GM19025 (cell line): ENCODE data around the gene RAB1B.
"Not testable (repeated sequence)": the region's sequence is repeated elsewhere in the genome, so short reads cannot be mapped to it uniquely, and the experiment has no call there.

ENCODE experiments used
- ATAC-seq: cut with Tn5 transposase; IDR thresholded peaks from one replicate; pipeline ENCODE4 v1.9.1; 2021; ENCODE audit warnings: mild to moderate bottlenecking, low read depth, moderate library complexity; ENCODE audit not compliant: unreplicated experiment

Gene RAB1B

GRCh38 chr11:66239511-66239910, 28.9 kb upstream of the RAB1B start:
- no peak for ATAC-seq

DNA sequence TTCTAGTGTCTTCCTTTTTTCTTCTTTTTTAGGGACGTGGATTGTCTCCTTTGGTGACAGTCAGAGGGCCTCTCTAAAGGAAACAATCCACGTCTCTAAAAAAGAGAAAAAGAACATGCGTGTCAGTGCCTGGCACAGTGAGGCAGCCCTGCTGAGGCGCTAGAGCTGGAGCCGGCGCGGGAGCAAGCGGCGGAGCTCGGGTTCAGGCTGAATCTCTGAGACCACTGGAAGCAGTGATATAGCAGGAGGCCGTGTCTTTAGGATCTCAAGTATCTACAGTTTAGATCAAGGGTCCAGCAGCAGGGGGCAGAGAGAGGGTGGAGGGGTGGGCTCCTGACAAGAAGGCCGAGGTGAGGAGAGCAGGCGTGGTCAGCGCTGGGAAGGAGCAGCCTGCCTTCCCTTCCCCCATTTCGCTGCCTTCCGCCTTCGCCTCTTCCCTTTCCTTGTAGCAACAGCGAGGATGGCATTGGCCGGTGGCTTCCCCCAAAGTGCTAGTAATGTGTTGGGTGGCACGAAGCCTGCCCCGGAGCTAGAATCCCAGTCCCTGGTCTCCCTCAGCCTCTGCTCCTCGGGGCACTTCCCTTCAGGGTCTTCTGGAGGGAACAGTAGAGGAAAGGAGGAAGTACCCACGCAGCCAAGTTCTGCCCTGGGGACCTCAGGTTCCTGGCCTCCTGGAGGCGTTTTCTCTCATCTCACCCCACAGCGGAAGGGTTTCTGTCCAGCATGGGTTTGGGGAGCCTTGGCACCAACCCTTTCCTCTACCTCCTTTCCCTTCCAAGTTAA, 28.2 kb upstream of the RAB1B start:
- ATAC-seq, result no peak

- no peak for ATAC-seq
These were observed 27.7 kb upstream of the RAB1B start for GRCh38 chr11:66240781-66241136.

GRCh38 chr11:66242095-66242765, 26.2 kb upstream of the RAB1B start:
- no peak for ATAC-seq

- ATAC-seq, result no peak
These were observed 24.5 kb upstream of the RAB1B start for GRCh38 chr11:66243782-66244535.

- no peak for ATAC-seq
These were observed 21.1 kb upstream of the RAB1B start for GRCh38 chr11:66247295-66247694.

- no peak for ATAC-seq
These were observed 20.6 kb upstream of the RAB1B start for GRCh38 chr11:66247801-66248200.

DNA sequence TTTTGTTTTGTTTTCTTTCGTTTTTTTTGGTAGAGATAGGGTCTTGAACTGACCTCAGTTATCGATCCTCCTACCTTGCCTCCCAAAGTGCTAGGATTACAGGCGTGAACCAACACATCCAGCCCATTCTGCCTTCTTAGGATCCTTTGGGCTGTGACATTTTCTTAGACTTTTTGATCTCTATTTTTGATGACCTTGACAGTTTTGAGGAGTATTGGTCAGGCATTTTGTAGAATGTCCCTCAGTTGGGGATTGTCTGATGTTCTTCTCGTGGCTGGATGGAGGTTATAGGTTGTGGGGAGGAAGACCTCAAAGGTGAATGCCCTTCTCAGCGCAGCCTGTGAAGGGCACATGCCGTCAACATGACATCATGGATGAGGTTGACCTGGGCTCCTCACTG, 19.5 kb upstream of the RAB1B start:
- no peak for ATAC-seq

DNA sequence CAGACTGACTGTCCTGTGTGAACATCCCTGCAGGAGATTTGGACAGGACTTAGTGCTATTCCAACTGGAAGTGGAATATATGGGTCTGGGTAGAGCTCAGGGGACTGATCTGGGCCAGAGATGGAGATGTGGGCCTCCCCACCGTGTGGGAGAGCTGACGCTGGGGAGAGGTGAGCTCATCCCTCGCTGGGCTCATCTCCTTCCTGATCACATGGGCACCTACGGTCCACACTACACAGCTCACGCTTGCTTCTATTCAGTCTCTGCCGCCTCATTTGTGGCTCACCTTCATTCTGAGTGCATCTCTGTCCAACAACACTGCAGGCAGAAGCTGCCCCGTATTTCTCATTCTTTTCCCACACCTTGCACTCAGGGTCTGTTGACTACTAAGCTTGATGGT, 16.6 kb upstream of the RAB1B start:
- no peak for ATAC-seq

- ATAC-seq, result not testable (repeated sequence)
These were observed 15.4 kb upstream of the RAB1B start for GRCh38 chr11:66253081-66253480.

DNA sequence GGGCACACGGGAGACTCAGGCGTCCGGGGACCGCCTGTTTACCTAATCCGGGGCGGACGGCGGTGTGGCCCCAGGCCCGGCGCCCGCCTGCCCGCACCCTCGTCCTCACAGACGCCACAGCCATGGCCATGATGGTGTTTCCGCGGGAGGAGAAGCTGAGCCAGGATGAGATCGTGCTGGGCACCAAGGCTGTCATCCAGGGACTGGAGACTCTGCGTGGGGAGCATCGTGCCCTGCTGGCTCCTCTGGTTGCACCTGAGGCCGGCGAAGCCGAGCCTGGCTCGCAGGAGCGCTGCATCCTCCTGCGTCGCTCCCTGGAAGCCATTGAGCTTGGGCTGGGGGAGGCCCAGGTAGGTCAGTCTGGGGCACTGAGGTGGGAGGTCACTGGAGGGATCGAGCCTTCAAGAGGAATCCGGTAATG, 10.0 kb upstream of the RAB1B start:
- ATAC-seq, result no peak

DNA sequence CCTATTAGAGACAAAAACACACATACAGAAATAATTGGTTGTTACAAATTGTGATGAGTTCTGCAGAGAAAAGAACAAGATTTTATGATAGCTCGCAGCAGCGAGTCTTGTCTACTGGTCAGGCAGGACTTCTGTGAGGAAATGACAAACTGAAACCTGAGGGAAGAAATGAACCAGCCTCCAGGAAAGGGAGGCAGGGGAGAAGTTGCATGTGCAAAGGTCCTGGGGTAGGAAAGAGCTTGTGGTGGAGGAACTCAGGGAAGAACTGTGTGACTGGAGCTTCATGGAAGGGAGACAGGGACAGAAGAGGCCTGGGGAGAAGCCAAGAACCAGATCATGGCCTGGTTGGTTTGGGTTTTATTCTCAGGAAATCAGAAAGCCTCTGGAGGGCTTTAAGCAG, 9.2 kb upstream of the RAB1B start:
- no peak for ATAC-seq

GRCh38 chr11:66259956-66260355, 8.5 kb upstream of the RAB1B start:
- no peak for ATAC-seq

GRCh38 chr11:66261578-66261977, 6.9 kb upstream of the RAB1B start:
- no peak for ATAC-seq

DNA sequence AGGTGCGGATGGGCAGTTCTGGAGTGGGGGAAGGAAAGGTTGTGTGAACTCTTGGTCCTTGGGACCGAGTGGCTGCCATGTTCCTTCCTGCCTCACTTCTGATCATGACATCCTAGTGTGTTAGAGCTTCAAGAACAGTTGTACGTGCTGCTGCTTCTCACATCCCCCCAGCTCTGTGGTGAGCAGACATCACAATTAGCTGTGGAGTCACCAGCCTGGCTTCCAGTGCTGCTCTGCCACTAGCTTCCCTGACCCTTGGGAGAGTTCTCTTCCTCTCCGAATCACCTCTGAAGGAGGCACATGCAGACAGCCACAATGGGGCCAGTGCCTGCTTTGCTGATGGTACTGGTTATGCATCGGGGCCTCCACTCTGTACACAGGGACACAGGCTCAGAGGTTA, 6.2 kb upstream of the RAB1B start:
- no peak for ATAC-seq

DNA sequence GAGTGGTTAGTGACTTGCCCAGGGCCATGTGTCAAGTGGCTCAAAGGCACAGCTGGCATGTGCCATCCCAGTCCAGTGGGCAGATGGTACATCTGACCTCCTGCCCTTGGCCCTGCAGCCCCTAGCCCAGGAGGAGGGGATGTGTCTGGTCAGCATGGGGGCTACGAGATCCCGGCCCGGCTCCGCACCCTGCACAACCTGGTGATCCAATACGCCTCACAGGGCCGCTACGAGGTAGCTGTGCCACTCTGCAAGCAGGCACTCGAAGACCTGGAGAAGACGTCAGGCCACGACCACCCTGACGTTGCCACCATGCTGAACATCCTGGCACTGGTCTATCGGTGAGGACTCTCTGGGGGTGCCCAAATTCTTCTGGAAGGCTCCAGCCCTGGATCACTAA, 5.7 kb upstream of the RAB1B start:
- ATAC-seq, result no peak

GRCh38 chr11:66263231-66263630, 5.2 kb upstream of the RAB1B start:
- ATAC-seq, result no peak

DNA sequence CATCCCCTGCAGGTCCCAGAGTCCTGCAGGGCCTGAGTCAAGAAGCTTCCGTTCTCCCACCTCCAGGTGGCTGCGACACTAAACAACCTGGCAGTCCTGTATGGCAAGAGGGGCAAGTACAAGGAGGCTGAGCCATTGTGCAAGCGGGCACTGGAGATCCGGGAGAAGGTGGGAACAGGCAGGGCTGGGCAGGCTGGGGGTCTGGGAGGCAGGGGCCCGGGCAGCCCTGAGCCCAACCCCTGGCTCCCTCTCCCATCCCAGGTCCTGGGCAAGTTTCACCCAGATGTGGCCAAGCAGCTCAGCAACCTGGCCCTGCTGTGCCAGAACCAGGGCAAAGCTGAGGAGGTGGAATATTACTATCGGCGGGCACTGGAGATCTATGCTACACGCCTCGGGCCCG, 4.7 kb upstream of the RAB1B start:
- ATAC-seq, result no peak

DNA sequence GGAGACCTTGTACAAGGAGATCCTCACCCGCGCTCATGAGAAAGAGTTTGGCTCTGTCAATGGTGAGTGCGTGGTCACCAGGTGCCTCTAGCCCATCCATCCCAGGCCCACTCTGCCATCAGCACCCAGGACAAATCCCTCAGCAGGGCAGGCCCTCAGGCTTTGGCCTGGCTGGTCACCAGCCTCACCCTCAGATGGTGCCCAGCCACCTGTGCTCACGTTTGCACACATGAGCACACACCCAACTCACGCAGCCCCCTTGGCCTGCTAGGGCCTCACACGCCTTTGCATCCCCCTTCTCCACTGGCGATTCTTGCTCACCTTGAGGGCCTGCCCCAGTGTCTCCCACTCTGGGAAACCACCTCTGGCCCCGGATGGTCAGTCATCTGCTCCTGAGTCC, 4.1 kb upstream of the RAB1B start:
- ATAC-seq, result no peak

DNA sequence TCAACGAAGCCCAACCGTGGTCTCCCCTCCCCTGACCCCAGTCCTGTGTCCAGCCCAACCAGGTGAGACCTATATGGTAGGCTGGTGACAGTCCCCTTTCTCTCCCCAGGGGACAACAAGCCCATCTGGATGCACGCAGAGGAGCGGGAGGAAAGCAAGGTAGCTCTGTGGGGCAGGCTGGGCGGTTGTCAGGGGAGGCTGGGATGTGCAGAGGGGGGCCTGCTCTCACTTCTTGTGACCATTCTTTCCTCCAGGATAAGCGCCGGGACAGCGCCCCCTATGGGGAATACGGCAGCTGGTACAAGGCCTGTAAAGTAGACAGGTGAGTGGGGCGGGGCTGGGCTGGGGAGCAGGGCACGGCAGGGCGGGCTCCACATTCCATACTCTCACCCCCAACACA, 3.5 kb upstream of the RAB1B start:
- ATAC-seq, result no peak

GRCh38 chr11:66265531-66266377, 2.7 kb upstream of the RAB1B start:
- ATAC-seq, result no peak
